ENCODE data around the gene FXR1.

DNA sequence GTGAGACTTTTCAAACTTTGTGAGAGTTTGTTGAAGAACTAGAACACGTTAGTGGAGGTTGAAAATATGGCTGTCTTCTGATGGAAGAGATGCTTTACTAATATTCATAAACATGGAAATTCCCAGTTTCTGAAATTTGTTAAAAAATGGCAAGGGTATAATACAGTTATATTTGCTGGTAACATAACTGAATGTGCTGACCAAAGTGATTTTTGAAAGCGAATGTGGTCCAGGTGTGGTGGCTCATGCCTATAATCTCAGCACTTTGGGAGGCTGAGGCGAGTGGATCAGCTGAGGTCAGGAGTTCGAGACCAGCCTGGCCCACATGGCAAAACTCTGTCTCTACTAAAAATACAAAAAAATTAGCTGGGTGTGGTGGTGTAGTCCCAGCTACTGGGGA is 18.1 kb downstream of the FXR1 start:
- TF ChIP-seq, protein P1, sequence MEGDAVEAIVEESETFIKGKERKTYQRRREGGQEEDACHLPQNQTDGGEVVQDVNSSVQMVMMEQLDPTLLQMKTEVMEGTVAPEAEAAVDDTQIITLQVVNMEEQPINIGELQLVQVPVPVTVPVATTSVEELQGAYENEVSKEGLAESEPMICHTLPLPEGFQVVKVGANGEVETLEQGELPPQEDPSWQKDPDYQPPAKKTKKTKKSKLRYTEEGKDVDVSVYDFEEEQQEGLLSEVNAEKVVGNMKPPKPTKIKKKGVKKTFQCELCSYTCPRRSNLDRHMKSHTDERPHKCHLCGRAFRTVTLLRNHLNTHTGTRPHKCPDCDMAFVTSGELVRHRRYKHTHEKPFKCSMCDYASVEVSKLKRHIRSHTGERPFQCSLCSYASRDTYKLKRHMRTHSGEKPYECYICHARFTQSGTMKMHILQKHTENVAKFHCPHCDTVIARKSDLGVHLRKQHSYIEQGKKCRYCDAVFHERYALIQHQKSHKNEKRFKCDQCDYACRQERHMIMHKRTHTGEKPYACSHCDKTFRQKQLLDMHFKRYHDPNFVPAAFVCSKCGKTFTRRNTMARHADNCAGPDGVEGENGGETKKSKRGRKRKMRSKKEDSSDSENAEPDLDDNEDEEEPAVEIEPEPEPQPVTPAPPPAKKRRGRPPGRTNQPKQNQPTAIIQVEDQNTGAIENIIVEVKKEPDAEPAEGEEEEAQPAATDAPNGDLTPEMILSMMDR (conservative IDR thresholded peaks at IDR 0.05 in 1 of 2, IDR thresholded peaks at IDR 0.05 in 1 of 2; ENCODE audit: low read depth in 1 of 2, low read length in 2 of 2) = no peak
- TF ChIP-seq EZH2 (IDR thresholded peaks at IDR 0.05; ENCODE audit: low read length, missing control alignments) = no peak

Measured in fibroblast of lung (primary cell).